Esophagus (tissue), 2 donors: ENCODE results near the gene ARTN. TPM values are rescaled to one million over a fixed set of nuclear protein-coding genes. Genes with fewer than 3 reads are reported as not detected.

Experiments
- H3K27ac ChIP-seq, 2 donors: one replicate each; pipeline ENCODE4 v1.5.1; 2013; ENCODE audit warnings: low read depth in 2 of 2, mild to moderate bottlenecking in 2 of 2, inconsistent platforms in 1 of 2, low read length in 1 of 2, moderate library complexity in 1 of 2
- H3K27me3 ChIP-seq, 2 donors: one replicate each; pipeline ENCODE4 v1.6.1; 2013; ENCODE audit warnings: low read length in 2 of 2, control low read depth in 1 of 2, mild to moderate bottlenecking in 1 of 2; ENCODE audit not compliant: insufficient read depth in 2 of 2, control insufficient read depth in 1 of 2
- H3K36me3 ChIP-seq, 2 donors: one replicate each; pipeline ENCODE4 v1.6.1; 2013; ENCODE audit warnings: low read length in 1 of 2; ENCODE audit not compliant: control insufficient read depth in 2 of 2, insufficient read depth in 2 of 2
- H3K4me1 ChIP-seq, 2 donors: one replicate each; pipeline ENCODE4 v1.6.1; 2013; ENCODE audit warnings: low read length in 1 of 2; ENCODE audit not compliant: control insufficient read depth in 2 of 2, insufficient read depth in 2 of 2
- H3K4me3 ChIP-seq, 2 donors: one replicate each; pipeline ENCODE4 v1.5.1; 2013; ENCODE audit warnings: low read length in 2 of 2, mild to moderate bottlenecking in 2 of 2, low read depth in 1 of 2, moderate library complexity in 1 of 2
- H3K9me3 ChIP-seq, 2 donors: one replicate each; pipeline ENCODE4 v1.6.1; 2013; ENCODE audit warnings: mild to moderate bottlenecking in 2 of 2, low read depth in 1 of 2, low read length in 1 of 2, moderate library complexity in 1 of 2; ENCODE audit not compliant: control insufficient read depth in 2 of 2, insufficient read depth in 1 of 2
- WGBS, 2 donors: extraction: QIAGEN DNeasy Blood & Tissue Kit; methylation state at CpG; one replicate each; pipeline ENCODE4 v1.1.7; 2013; 5-methylcytosine and 5-hydroxymethylcytosine counted together
- polyA plus RNA-seq, 2 donors: library from polyadenylated mRNA; stranded (reverse); fragments of 200-250 nt; gene quantifications; one replicate each; pipeline ENCODE4 v1.2.3, GENCODE V29; 2013
- donor health status: healthy with polysubstance abuse.
- donor health status: Bipolar disorder and iron deficiency.

ARTN gene
- polyA plus RNA-seq, 2 donors = 1.8 to 2.6 TPM

DNA sequence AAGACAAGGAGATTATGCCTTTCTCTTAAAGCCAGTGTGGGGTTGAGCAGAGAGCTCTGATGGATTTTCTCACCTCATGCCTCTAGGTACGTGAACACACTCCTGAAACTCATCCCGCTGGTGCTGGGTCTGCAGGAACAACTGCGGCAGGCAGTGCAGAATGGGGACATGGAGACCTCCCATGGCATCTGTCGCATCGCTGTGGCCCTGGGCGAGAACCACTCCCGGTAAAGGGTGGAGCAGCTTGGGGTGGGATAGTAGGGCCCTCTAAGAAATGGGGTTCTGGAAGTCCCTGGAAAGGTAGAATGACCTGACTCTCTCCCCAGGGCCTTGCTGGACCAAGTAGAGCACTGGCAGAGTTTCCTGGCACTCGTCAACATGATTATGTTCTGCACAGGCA lies 22.6 kb downstream of the ARTN start:
- Histone ChIP-seq H3K27me3 (no peaks in the 10 kb centered on the region), H3K36me3 (peaks cover 20 to 39% of the 10 kb centered on the region in 2 donors), H3K4me1 (peaks cover 0 to 4% of the 10 kb centered on the region in 2 donors), H3K4me3 (no peak overlapping the region), H3K9me3 (no peaks in the 10 kb centered on the region), H3K27ac (no peak overlapping the region)
- WGBS, 2 donors = 94 to 96% methylated on average over 8 of the region's 8 CpGs

DNA sequence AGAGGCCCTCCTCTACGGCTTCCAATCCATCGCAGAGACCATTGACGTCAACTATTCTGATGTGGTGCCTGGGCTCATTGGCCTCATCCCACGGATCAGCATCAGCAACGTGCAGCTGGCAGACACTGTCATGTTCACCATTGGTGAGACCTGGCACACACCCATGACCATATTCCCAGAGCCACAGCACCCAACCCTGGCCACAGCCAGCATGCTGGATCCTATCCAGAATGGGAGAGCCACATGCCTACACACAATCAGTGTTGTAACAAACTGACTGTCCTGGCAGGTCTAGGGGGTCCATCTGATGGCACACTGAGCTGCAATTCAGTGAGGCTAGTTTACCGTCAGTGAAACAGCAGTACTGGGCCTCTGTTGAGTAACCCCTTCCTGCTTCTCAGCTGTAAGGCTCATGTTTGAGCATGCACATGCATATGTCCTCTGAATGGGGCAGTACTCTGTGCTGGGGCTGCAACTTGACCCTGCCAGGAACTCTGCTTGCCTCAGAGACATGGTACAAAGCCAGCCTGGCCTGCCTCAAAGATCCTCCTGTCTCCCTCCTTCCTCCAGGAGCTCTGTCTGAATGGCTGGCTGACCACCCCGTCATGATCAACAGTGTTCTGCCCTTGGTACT lies 23.9 kb downstream of the ARTN start:
- WGBS, 2 donors = 85% methylated on average over 7 of the region's 7 CpGs
- H3K4me1 ChIP-seq = peaks cover 0 to 4% of the 10 kb centered on the region in 2 donors
- H3K27me3 ChIP-seq = no peaks in the 10 kb centered on the region
- H3K36me3 ChIP-seq = peaks cover 26 to 40% of the 10 kb centered on the region in 2 donors
- H3K4me3 ChIP-seq = no peak overlapping the region
- no peaks in the 10 kb centered on the region for H3K9me3 ChIP-seq
- H3K27ac ChIP-seq = no peak overlapping the region

- WGBS, 2 donors = 90 to 91% methylated on average over 9 of the region's 9 CpGs
- Histone ChIP-seq H3K4me1 (no peaks in the 10 kb centered on the region), H3K27me3 (no peaks in the 10 kb centered on the region)
These were observed 25.0 kb downstream of the ARTN start for GRCh38 chr1:43958351-43959255.

GRCh38 chr1:43960798-43961197 lies 27.2 kb downstream of the ARTN start:
- H3K9me3 ChIP-seq = no peaks in the 10 kb centered on the region
- H3K36me3 ChIP-seq = peaks cover 29 to 50% of the 10 kb centered on the region in 2 donors
- H3K4me3 ChIP-seq = no peak overlapping the region
- H3K27ac ChIP-seq = no peak overlapping the region
- WGBS, 2 donors = 90 to 92% methylated on average over 8 of the region's 8 CpGs
- no peaks in the 10 kb centered on the region for H3K27me3 ChIP-seq
- H3K4me1 ChIP-seq = no peaks in the 10 kb centered on the region

More at GRCh38 chr1:43958351-43959255, 25.0 kb downstream of the ARTN start:
- no peak overlapping the region for H3K27ac ChIP-seq
- peaks cover 26 to 40% of the 10 kb centered on the region in 2 donors for H3K36me3 ChIP-seq
- no peak overlapping the region for H3K4me3 ChIP-seq
- H3K9me3 ChIP-seq = no peaks in the 10 kb centered on the region

DNA sequence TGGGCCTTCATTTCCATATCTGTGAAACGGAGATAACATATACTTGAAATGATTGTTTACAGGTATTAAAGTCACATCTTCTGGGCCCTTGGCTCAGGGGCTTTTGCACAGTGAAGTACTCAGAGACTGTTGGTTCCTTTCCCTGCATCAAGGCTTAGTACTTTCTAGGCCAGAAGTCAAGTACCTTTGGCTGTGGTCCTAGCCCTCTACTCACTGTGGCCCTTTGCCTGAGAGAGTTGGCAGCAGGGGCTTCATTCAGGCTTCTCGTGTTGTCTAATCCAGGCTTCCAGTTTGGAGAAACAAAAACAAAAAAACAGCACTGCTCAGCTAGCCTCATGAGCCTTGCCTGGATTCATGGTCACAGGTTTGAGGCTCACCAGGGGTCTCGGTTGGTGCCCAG lies 28.1 kb downstream of the ARTN start:
- H3K4me1 ChIP-seq = no peaks in the 10 kb centered on the region
- H3K4me3 ChIP-seq = no peak overlapping the region
- WGBS, 2 donors = 86 to 91% methylated on average over 3 of the region's 3 CpGs
- no peak overlapping the region for H3K27ac ChIP-seq
- peaks cover 25 to 50% of the 10 kb centered on the region in 2 donors for H3K36me3 ChIP-seq
- no peaks in the 10 kb centered on the region for H3K27me3 ChIP-seq
- no peaks in the 10 kb centered on the region for H3K9me3 ChIP-seq

GRCh38 chr1:43962324-43962723 lies 28.7 kb downstream of the ARTN start:
- Histone ChIP-seq H3K9me3 (no peaks in the 10 kb centered on the region), H3K27ac (no peak overlapping the region), H3K4me1 (no peaks in the 10 kb centered on the region), H3K4me3 (no peak overlapping the region), H3K36me3 (peaks cover 20 to 48% of the 10 kb centered on the region in 2 donors), H3K27me3 (no peaks in the 10 kb centered on the region)
- 85 to 93% methylated on average over 2 of the region's 2 CpGs for WGBS, 2 donors

DNA sequence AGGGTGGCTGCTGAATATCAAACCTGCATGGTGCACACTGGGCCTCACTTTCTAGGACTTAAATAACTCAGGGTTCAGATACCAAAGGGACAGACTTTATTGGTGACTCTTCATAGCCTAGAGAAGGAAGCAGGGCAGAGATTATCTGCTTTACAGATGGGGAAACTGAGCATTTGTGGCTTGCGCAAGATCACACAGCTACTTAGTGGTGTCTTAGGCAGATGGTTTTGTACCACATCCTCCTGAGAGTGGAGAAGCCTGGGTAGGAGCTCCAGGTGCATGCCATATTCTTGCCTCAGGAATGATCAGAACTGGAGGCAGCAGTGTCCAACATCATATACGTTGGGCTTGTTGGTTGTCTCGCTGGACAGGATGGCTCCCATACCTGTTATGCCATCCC lies 29.4 kb downstream of the ARTN start:
- Histone ChIP-seq H3K4me3 (no peak overlapping the region), H3K36me3 (peaks cover 20 to 47% of the 10 kb centered on the region in 2 donors), H3K9me3 (no peaks in the 10 kb centered on the region), H3K27me3 (no peaks in the 10 kb centered on the region), H3K27ac (no peak overlapping the region), H3K4me1 (no peaks in the 10 kb centered on the region)
- WGBS, 2 donors = 89 to 90% methylated on average over 3 of the region's 3 CpGs

GRCh38 chr1:43963890-43964289 lies 30.3 kb downstream of the ARTN start:
- no peaks in the 10 kb centered on the region for H3K27me3 ChIP-seq
- H3K36me3 ChIP-seq = peaks cover 14 to 40% of the 10 kb centered on the region in 2 donors
- H3K4me1 ChIP-seq = no peaks in the 10 kb centered on the region
- WGBS, 2 donors = 82 to 83% methylated on average over 5 of the region's 5 CpGs
- H3K27ac ChIP-seq = no peak overlapping the region
- no peak overlapping the region for H3K4me3 ChIP-seq
- H3K9me3 ChIP-seq = no peaks in the 10 kb centered on the region

DNA sequence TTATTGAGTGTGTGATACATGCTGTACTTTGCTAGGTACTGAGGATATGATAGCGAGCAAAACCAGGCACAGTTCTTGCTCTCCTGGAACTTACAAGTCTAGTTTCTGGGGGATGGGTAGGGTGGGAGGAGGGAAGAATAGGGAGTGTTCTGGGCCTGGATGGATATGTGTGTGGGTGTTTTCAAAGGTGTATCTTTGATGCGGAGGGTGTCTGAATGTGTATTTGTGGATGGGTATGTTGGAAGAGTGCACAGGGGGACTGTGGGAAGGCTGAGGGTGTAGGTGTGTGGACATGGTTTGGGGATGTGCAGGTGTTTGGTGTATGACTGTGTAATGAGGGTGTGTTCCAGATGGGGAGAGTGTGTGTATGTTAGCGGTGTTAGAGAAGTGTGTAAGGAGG lies 31.7 kb downstream of the ARTN start:
- Histone ChIP-seq H3K27ac (no peak overlapping the region), H3K4me1 (peaks cover 1 to 3% of the 10 kb centered on the region in 2 donors), H3K9me3 (no peaks in the 10 kb centered on the region), H3K4me3 (no peak overlapping the region), H3K36me3 (peaks cover 13 to 35% of the 10 kb centered on the region in 2 donors), H3K27me3 (no peaks in the 10 kb centered on the region)
- 92 to 96% methylated on average over 3 of the region's 3 CpGs for WGBS, 2 donors
